H1 (cell line): ENCODE results near the gene LRRC4. TPM values are rescaled to one million over a fixed set of nuclear protein-coding genes. Genes with fewer than 3 reads are reported as not detected.

Experiments used
- CTCF ChIA-PET: fragments of 300-600 bp; sonication (Branson Sonifier 250); formaldehyde crosslinking; loops from one replicate; lab custom pipeline; 2021; ENCODE audit not compliant: partially characterized antibody; lab: Charles Lee
- POLR2A ChIA-PET: fragments of 300-600 bp; sonication (Branson Sonifier 250); formaldehyde crosslinking; loops from one replicate; lab custom pipeline; 2021; ENCODE audit warnings: inconsistent platforms; ENCODE audit not compliant: partially characterized antibody; lab: Charles Lee
- DNase-seq, 2 experiments: peaks; one replicate each; pipeline versions ENCODE4 v3.0.0 to v3.0.0-alpha.2; 2010 to 2022; ENCODE audit warnings: low spot score in 2 of 2, low read depth in 1 of 2, mixed read lengths in 1 of 2
- FAIRE-seq: peaks from 2 replicates; lab custom pipeline; 2011; peaks lifted over from hg19 to GRCh38; lab: Jason Lieb, UNC
- H2AFZ ChIP-seq: 2 replicates; pipeline ENCODE4 v1.8.1; 2012; ENCODE audit warnings: low read length, inconsistent platforms
- H2AK5ac ChIP-seq: 2 replicates; pipeline ENCODE4 v1.6.1; 2013; ENCODE audit warnings: low read depth, low read length
- H2BK120ac ChIP-seq: replicated peaks from 2 replicates; pipeline ENCODE3; 2013; ENCODE audit warnings: low read depth, low read length, inconsistent platforms
- H2BK12ac ChIP-seq: 2 replicates; pipeline ENCODE4 v1.6.1; 2013; ENCODE audit warnings: low read depth, low read length
- H2BK15ac ChIP-seq: 2 replicates; pipeline ENCODE4 v1.6.1; 2013; ENCODE audit warnings: low read length
- H2BK20ac ChIP-seq: 2 replicates; pipeline ENCODE4 v1.6.1; 2013; ENCODE audit warnings: low read length
- H2BK5ac ChIP-seq: 2 replicates; pipeline ENCODE4 v1.6.1; 2013; ENCODE audit warnings: low read depth, low read length
- H3K14ac ChIP-seq: 2 replicates; pipeline ENCODE4 v1.6.1; 2013; ENCODE audit warnings: inconsistent platforms; ENCODE audit not compliant: insufficient read length
- H3K18ac ChIP-seq: 2 replicates; pipeline ENCODE4 v1.6.1; 2013; ENCODE audit warnings: low read length; ENCODE audit errors: extremely low read depth
- H3K23ac ChIP-seq: 2 replicates; pipeline ENCODE4 v1.6.1; 2013; ENCODE audit warnings: inconsistent platforms; ENCODE audit not compliant: insufficient read length
- H3K23me2 ChIP-seq: 2 replicates; pipeline ENCODE4 v1.6.1; 2013; ENCODE audit warnings: low read depth, low read length
- H3K27ac ChIP-seq: 2 replicates; pipeline ENCODE4 v1.6.1; 2011; ENCODE audit warnings: low read depth, low read length, inconsistent platforms
- H3K27me3 ChIP-seq, 4 experiments: replicated peaks in 1 of 4; 1 replicate in 1 of 4; 2 replicates in 3 of 4; pipeline versions ENCODE4 v1.6.1 to v1.8.1; 2011 to 2013; ENCODE audit warnings: low read length in 3 of 4, mild to moderate bottlenecking in 3 of 4, inconsistent platforms in 2 of 4, mixed read lengths in 2 of 4, moderate library complexity in 1 of 4; ENCODE audit not compliant: control insufficient read depth in 3 of 4, insufficient read depth in 3 of 4; ENCODE audit errors: extremely low read depth in 1 of 4
- H3K36me3 ChIP-seq, 4 experiments: 2 replicates each; pipeline versions ENCODE4 v1.6.1 to v1.8.1; 2011 to 2013; ENCODE audit warnings: mild to moderate bottlenecking in 4 of 4, low read length in 3 of 4, moderate library complexity in 2 of 4, control low read depth in 1 of 4, inconsistent platforms in 1 of 4; ENCODE audit not compliant: insufficient read depth in 4 of 4, control insufficient read depth in 2 of 4
- H3K4ac ChIP-seq: replicated peaks from 2 replicates; pipeline ENCODE3; 2013; ENCODE audit warnings: low read length, low read depth, mixed read lengths, inconsistent platforms; ENCODE audit not compliant: insufficient read length
- H3K4me1 ChIP-seq, 4 experiments: replicated peaks in 1 of 4; 1 replicate in 1 of 4; 2 replicates in 3 of 4; pipeline versions ENCODE4 v1.6.1 to v1.8.1; 2011 to 2013; ENCODE audit warnings: low read length in 3 of 4, inconsistent platforms in 2 of 4, mixed read lengths in 1 of 4; ENCODE audit not compliant: insufficient read depth in 4 of 4, control insufficient read depth in 3 of 4
- H3K4me2 ChIP-seq, 2 experiments: 2 replicates each; pipeline versions ENCODE4 v1.6.1 to v1.8.1; 2011 to 2013; ENCODE audit warnings: low read depth in 2 of 2, low read length in 2 of 2, control low read depth in 1 of 2, inconsistent platforms in 1 of 2, mild to moderate bottlenecking in 1 of 2; ENCODE audit not compliant: insufficient read depth in 1 of 2
- H3K4me3 ChIP-seq, 4 experiments: fragments of 200-600, 300-600 bp in 1 of 4; sonication (generic), shearing (Covaris generic), sonication (Bioruptor Twin) in 1 of 4; 2 replicates each; pipeline versions ENCODE4 v1.5.1 to v1.8.1; 2011 to 2016; ENCODE audit warnings: low read length in 4 of 4, low read depth in 3 of 4, control low read depth in 2 of 4, inconsistent platforms in 2 of 4, mild to moderate bottlenecking in 2 of 4, mixed read lengths in 1 of 4, moderate library complexity in 1 of 4; ENCODE audit not compliant: insufficient read depth in 2 of 4; ENCODE audit errors: extremely low read depth in 1 of 4
- H3K56ac ChIP-seq: replicated peaks from 2 replicates; pipeline ENCODE3; 2013; ENCODE audit warnings: low read depth, mild to moderate bottlenecking, mixed read lengths, low read length, inconsistent platforms; ENCODE audit not compliant: insufficient read length
- H3K79me1 ChIP-seq: 2 replicates; pipeline ENCODE4 v1.6.1; 2013; ENCODE audit warnings: low read depth, low read length, control low read depth
- H3K79me2 ChIP-seq, 2 experiments: 2 replicates each; pipeline versions ENCODE4 v1.6.1 to v1.8.1; 2012 to 2013; ENCODE audit warnings: low read length in 2 of 2, mild to moderate bottlenecking in 2 of 2, inconsistent platforms in 1 of 2; ENCODE audit not compliant: insufficient read depth in 2 of 2, control insufficient read depth in 1 of 2
- H3K9ac ChIP-seq, 4 experiments: replicated peaks in 1 of 4; 1 replicate in 1 of 4; 2 replicates in 3 of 4; pipeline versions ENCODE4 v1.6.1 to v1.8.1; 2011 to 2013; ENCODE audit warnings: low read depth in 3 of 4, low read length in 3 of 4, control low read depth in 2 of 4, mild to moderate bottlenecking in 2 of 4, moderate library complexity in 2 of 4, inconsistent platforms in 1 of 4; ENCODE audit errors: extremely low read depth in 1 of 4
- H3K9me3 ChIP-seq, 2 experiments: 2 replicates each; pipeline versions ENCODE4 v1.6.1 to v1.8.1; 2012 to 2013; ENCODE audit warnings: mild to moderate bottlenecking in 2 of 2, moderate library complexity in 2 of 2, control low read depth in 1 of 2, inconsistent platforms in 1 of 2, low read depth in 1 of 2, low read length in 1 of 2, mixed read lengths in 1 of 2; ENCODE audit not compliant: insufficient read depth in 2 of 2
- H4K20me1 ChIP-seq, 2 experiments: replicated peaks in 1 of 2; 2 replicates each; pipeline versions ENCODE3 to v1.8.1; 2011 to 2013; ENCODE audit warnings: inconsistent platforms in 2 of 2, low read length in 2 of 2, mild to moderate bottlenecking in 1 of 2; ENCODE audit not compliant: insufficient read depth in 2 of 2, control insufficient read depth in 1 of 2
- H4K5ac ChIP-seq: 2 replicates; pipeline ENCODE4 v1.6.1; 2013; ENCODE audit warnings: low read length, low read depth, mixed read lengths, inconsistent platforms; ENCODE audit not compliant: insufficient read length
- H4K8ac ChIP-seq: 2 replicates; pipeline ENCODE4 v1.8.0; 2013; ENCODE audit warnings: mild to moderate bottlenecking, moderate library complexity, low read length, inconsistent platforms; ENCODE audit not compliant: insufficient read depth; ENCODE audit errors: extremely low read depth
- H4K91ac ChIP-seq: replicated peaks from 2 replicates; pipeline ENCODE3; 2013; ENCODE audit warnings: low read length, mixed read lengths, inconsistent platforms; ENCODE audit not compliant: insufficient read length
- ATF3 ChIP-seq: IDR thresholded peaks from 2 replicates; pipeline ENCODE4 v1.6.1; 2011; ENCODE audit warnings: low read depth, mild to moderate bottlenecking, low read length; ENCODE audit not compliant: insufficient read depth
- CHD1 ChIP-seq: IDR thresholded peaks from 2 replicates; pipeline ENCODE4 v1.6.1; 2012; ENCODE audit warnings: low read depth, low read length, improper control_type of control experiment
- E2F6 ChIP-seq: IDR thresholded peaks from 2 replicates; pipeline ENCODE4 v1.6.1; 2012; ENCODE audit warnings: inconsistent platforms
- GTF2F1 ChIP-seq: IDR thresholded peaks from 2 replicates; pipeline ENCODE4 v1.6.1; 2012; ENCODE audit warnings: low read depth, low read length, improper control_type of control experiment, borderline replicate concordance
- RAD21 ChIP-seq, 2 experiments: IDR thresholded peaks in 1 of 2; conservative IDR thresholded peaks in 1 of 2; 2 replicates each; pipeline ENCODE4 v1.6.1; 2011; ENCODE audit warnings: low read depth in 2 of 2, low read length in 2 of 2, improper control_type of control experiment in 1 of 2, inconsistent platforms in 1 of 2, mild to moderate bottlenecking in 1 of 2, moderate library complexity in 1 of 2
- RBBP5 ChIP-seq: IDR thresholded peaks from 2 replicates; pipeline ENCODE4 v1.7.1; 2012; ENCODE audit warnings: low read depth, mild to moderate bottlenecking, inconsistent platforms, low read length, moderate library complexity, borderline replicate concordance
- RXRA ChIP-seq: IDR thresholded peaks from 2 replicates; pipeline ENCODE4 v1.6.1; 2011; ENCODE audit warnings: low read depth, mild to moderate bottlenecking, low read length, moderate library complexity; ENCODE audit not compliant: insufficient read depth
- SP1 ChIP-seq: IDR thresholded peaks from 2 replicates; pipeline ENCODE4 v1.6.1; 2011; ENCODE audit warnings: low read depth, low read length
- SUZ12 ChIP-seq: fragments of 200-600 bp; sonication (generic); IDR thresholded peaks from 2 replicates; pipeline ENCODE4 v1.6.1; 2012; ENCODE audit warnings: mild to moderate bottlenecking, inconsistent platforms, low read length, moderate library complexity, mixed read lengths
- TAF1 ChIP-seq: IDR thresholded peaks from 2 replicates; pipeline ENCODE4 v1.6.1; 2011; ENCODE audit warnings: mild to moderate bottlenecking, low read depth, low read length
- TEAD4 ChIP-seq: IDR thresholded peaks from 2 replicates; pipeline ENCODE4 v1.6.1; 2012; ENCODE audit warnings: low read depth, low read length, inconsistent platforms, mixed read lengths
- WGBS, 2 experiments: shearing (Covaris generic) in 1 of 2; methylation state at CpG; one replicate each; pipeline versions ENCODE4 v1.1.6 to v1.1.7; 2013 to 2015; ENCODE audit warnings: low lambda C conversion rate in 2 of 2, mixed read lengths in 2 of 2, inconsistent platforms in 1 of 2, low coverage in 1 of 2, missing lambda C conversion rate in 1 of 2; ENCODE audit not compliant: insufficient replicate concordance in 2 of 2, insufficient coverage in 1 of 2, insufficient read length in 1 of 2; ENCODE audit errors: extremely low coverage in 1 of 2, missing lambda C conversion rate in 1 of 2; 5-methylcytosine and 5-hydroxymethylcytosine counted together
- polyA plus RNA-seq, 7 experiments: library from polyadenylated mRNA; depleted of rRNA in 3 of 7; stranded (reverse) in 5 of 7; unstranded in 2 of 7; fragments of >200 nt in 5 of 7; fragments of 200-250 nt in 2 of 7; gene quantifications; 1 replicate in 5 of 7; 2 replicates in 1 of 7; 4 replicates in 1 of 7; pipeline versions ENCODE4 v1.2.1 to v1.2.3, GENCODE V29; 2011 to 2013; ENCODE audit warnings: missing spikeins in 2 of 7, mixed read lengths in 2 of 7
- total RNA-seq: library from RNA; stranded (reverse); fragmentation: NEBNext Ultra II Directional; extraction: Animal tissue kit (Norgen Biotek cat#: 25700); gene quantifications from 2 replicates; pipeline ENCODE4 v1.2.1, GENCODE V29; 2021

Gene LRRC4
- total and polyA plus RNA-seq, 2 of the 8 experiments (the other 6 are each of a cell fraction or from before 2014, with no cell fraction given), result 13.4 to 16.4 TPM

GRCh38 chr7:128008744-128009143 is 22.5 kb downstream of the LRRC4 start:
- WGBS, 2 experiments, result 73% methylated on average over 2 of the region's 2 CpGs; no CpG with 5 or more reads in 1 of the 2 experiments

More at GRCh38 chr7:128008744-128009143, 22.5 kb downstream of the LRRC4 start:
- no peak overlapping the region for H3K9ac ChIP-seq
- H3K9me3 ChIP-seq, result no peaks in the 10 kb centered on the region
- H4K5ac ChIP-seq, result no peak overlapping the region
- no peak overlapping the region for H3K23ac ChIP-seq
- ChIA-PET CTCF (interaction anchor here (0.6 to 4.2 kb wide), 11 partner anchors 9 to 771 kb away, joined by 3 to 24 read pairs (median 3); no protein-coding TSS in a partner anchor), POLR2A (interaction anchor here (0.6 kb wide), 1 partner anchor 135 kb away, joined by 3 read pairs; no protein-coding TSS in a partner anchor)
- H4K91ac ChIP-seq, result no peak overlapping the region
- H4K20me1 ChIP-seq, result peaks cover 2 to 8% of the 10 kb centered on the region in 2 experiments
- FAIRE-seq (no peak), DNase-seq (no peak)
- H3K18ac ChIP-seq, result no peak overlapping the region
- H3K14ac ChIP-seq, result no peak overlapping the region
- H3K4me1 ChIP-seq, result peaks cover 4 to 8% (median 6%) of the 10 kb centered on the region in 4 experiments; a peak in 5 of 7 replicates
- no peak overlapping the region for H3K4me2 ChIP-seq
- H2BK15ac ChIP-seq, result no peak overlapping the region
- no peak overlapping the region for H2BK5ac ChIP-seq
- no peak overlapping the region for H3K56ac ChIP-seq
- no peak overlapping the region for H4K8ac ChIP-seq
- H3K27me3 ChIP-seq, result no peaks in the 10 kb centered on the region
- no peak overlapping the region for H2AFZ ChIP-seq
- H3K36me3 ChIP-seq, result no peaks in the 10 kb centered on the region
- H2BK12ac ChIP-seq, result no peak overlapping the region
- H3K4me3 ChIP-seq, result no peak overlapping the region
- TF ChIP-seq E2F6 (no peak), ATF3 (no peak), RBBP5 (no peak), RXRA (no peak), TAF1 (no peak), SP1 (no peak), RAD21 (IDR thresholded peaks at IDR 0.05 in 1 of 2, conservative IDR thresholded peaks at IDR 0.05 in 1 of 2; ENCODE audit: low read depth in 2 of 2, low read length in 2 of 2) (no peak), GTF2F1 (no peak), CHD1 (no peak), TEAD4 (no peak), SUZ12 (no peak)
- no peak overlapping the region for H3K27ac ChIP-seq
- no peak overlapping the region for H2AK5ac ChIP-seq
- no peaks in the 10 kb centered on the region; the same call in 1 of the 2 replicates for H3K79me1 ChIP-seq
- H3K4ac ChIP-seq, result no peak overlapping the region
- no peak overlapping the region for H2BK120ac ChIP-seq
- H3K79me2 ChIP-seq, result no peaks in the 10 kb centered on the region
- H3K23me2 ChIP-seq, result no peaks in the 10 kb centered on the region
- no peak overlapping the region for H2BK20ac ChIP-seq
